ENCODE data around the gene IL32.

IL32 gene

GRCh38 chr16:3028716-3029319, 36.6 kb upstream of the IL32 start:
- no peak for DNase-seq

GRCh38 chr16:3029491-3030221, 35.8 kb upstream of the IL32 start:
- peak; percentile 69 for DNase-seq

- no peak for DNase-seq
Measured at GRCh38 chr16:3030222-3031212, 34.9 kb upstream of the IL32 start.

GRCh38 chr16:3032624-3033023, 32.8 kb upstream of the IL32 start:
- peak; percentile 39 for DNase-seq

GRCh38 chr16:3035289-3035971, 30.0 kb upstream of the IL32 start:
- DNase-seq, result no peak

GRCh38 chr16:3035972-3036725, 29.3 kb upstream of the IL32 start:
- DNase-seq, result no peak

GRCh38 chr16:3036726-3037315, 28.6 kb upstream of the IL32 start, which contains the start of gene BICDL2:
Gene BICDL2 (minus strand): TSS chr16:3036944. CDS start chr16:3035496, 1,448 bp downstream.
- no peak for DNase-seq

GRCh38 chr16:3038256-3038655, 27.2 kb upstream of the IL32 start:
- no peak for DNase-seq

- no peak for DNase-seq
Measured at GRCh38 chr16:3038896-3039295, 26.5 kb upstream of the IL32 start.

- DNase-seq, result no peak
Measured at GRCh38 chr16:3042376-3042775, 23.1 kb upstream of the IL32 start.

- no peak for DNase-seq
Measured at GRCh38 chr16:3044708-3045107, 20.7 kb upstream of the IL32 start.

- DNase-seq, result no peak
Measured at GRCh38 chr16:3045758-3046640, 19.4 kb upstream of the IL32 start, which contains the start of gene MMP25. Gene MMP25 (plus strand): TSS chr16:3046561. CDS start chr16:3046918, 357 bp downstream.

GRCh38 chr16:3046641-3047386, 18.6 kb upstream of the IL32 start:
- DNase-seq, result peak; percentile 40

- no peak for DNase-seq
Measured at GRCh38 chr16:3047387-3047720, 18.1 kb upstream of the IL32 start.

GRCh38 chr16:3049921-3050481, 15.4 kb upstream of the IL32 start:
- no peak for DNase-seq

- no peak for DNase-seq
Measured at GRCh38 chr16:3050487-3050886, 15.0 kb upstream of the IL32 start.

- DNase-seq, result no peak
Measured at GRCh38 chr16:3051009-3051408, 14.4 kb upstream of the IL32 start.

GRCh38 chr16:3051494-3051893, 13.9 kb upstream of the IL32 start:
- no peak for DNase-seq

GRCh38 chr16:3052571-3053329, 12.7 kb upstream of the IL32 start:
- DNase-seq, result peak; percentile 58

Measured in activated CD4-positive, alpha-beta T cell treated with anti-CD3 and anti-CD28 coated beads, Interleukin-10, Interleukin-2, amounts not matched to agents 100 ng/mL and 50 ng/mL, durations not matched to agents 16 hours and 8 hours (primary cell).